ENCODE data around the gene SOX8.

Gene SOX8

GRCh38 chr16:974611-975261 lies 6.8 kb upstream of the SOX8 start:
- no peak for DNase-seq

- DNase-seq = no peak
Measured at GRCh38 chr16:975291-975690, 6.3 kb upstream of the SOX8 start.

GRCh38 chr16:976389-976931 lies 5.1 kb upstream of the SOX8 start:
- peak; percentile 27 for DNase-seq

GRCh38 chr16:977081-977701 lies 4.4 kb upstream of the SOX8 start:
- DNase-seq = no peak

- no peak for DNase-seq
Measured at GRCh38 chr16:977896-978295, 3.7 kb upstream of the SOX8 start.

- DNase-seq = no peak
Measured at GRCh38 chr16:978403-978802, 3.2 kb upstream of the SOX8 start.

GRCh38 chr16:979147-979546 lies 2.4 kb upstream of the SOX8 start:
- DNase-seq = no peak

- DNase-seq = no peak
Measured at GRCh38 chr16:979859-980594, 1.5 kb upstream of the SOX8 start.

GRCh38 chr16:980595-980854 lies 1.0 kb upstream of the SOX8 start:
- no peak for DNase-seq

- peak; percentile 18 for DNase-seq
Measured at GRCh38 chr16:982145-983043, 824 bp downstream of the SOX8 start.

- no peak for DNase-seq
Measured at GRCh38 chr16:983044-984030, 1.8 kb downstream of the SOX8 start.

- DNase-seq = no peak
Measured at GRCh38 chr16:984121-984694, 2.6 kb downstream of the SOX8 start.

- no peak for DNase-seq
Measured at GRCh38 chr16:984736-985636, 3.4 kb downstream of the SOX8 start.

- DNase-seq = no peak
Measured at GRCh38 chr16:985646-986400, 4.3 kb downstream of the SOX8 start.

GRCh38 chr16:986411-986810 lies 4.8 kb downstream of the SOX8 start:
- no peak for DNase-seq

GRCh38 chr16:986925-987582 lies 5.5 kb downstream of the SOX8 start:
- no peak for DNase-seq

GRCh38 chr16:987906-988305 lies 6.3 kb downstream of the SOX8 start:
- no peak for DNase-seq

GRCh38 chr16:988471-989353 lies 7.1 kb downstream of the SOX8 start:
- no peak for DNase-seq
